Stimulated activated naive CD4-positive, alpha-beta T cell treated with Interleukin-2 at 50 U/mL for 16 hours (primary cell): ENCODE results near the gene ATP2A2.
"Not testable (repeated sequence)": the region's sequence is repeated elsewhere in the genome, so short reads cannot be mapped to it uniquely, and the experiment has no call there.

Experiments
- DNase-seq: peaks from one replicate; lab custom pipeline; 2025; lab: John Stamatoyannopoulos, UW

The ATP2A2 gene

DNA sequence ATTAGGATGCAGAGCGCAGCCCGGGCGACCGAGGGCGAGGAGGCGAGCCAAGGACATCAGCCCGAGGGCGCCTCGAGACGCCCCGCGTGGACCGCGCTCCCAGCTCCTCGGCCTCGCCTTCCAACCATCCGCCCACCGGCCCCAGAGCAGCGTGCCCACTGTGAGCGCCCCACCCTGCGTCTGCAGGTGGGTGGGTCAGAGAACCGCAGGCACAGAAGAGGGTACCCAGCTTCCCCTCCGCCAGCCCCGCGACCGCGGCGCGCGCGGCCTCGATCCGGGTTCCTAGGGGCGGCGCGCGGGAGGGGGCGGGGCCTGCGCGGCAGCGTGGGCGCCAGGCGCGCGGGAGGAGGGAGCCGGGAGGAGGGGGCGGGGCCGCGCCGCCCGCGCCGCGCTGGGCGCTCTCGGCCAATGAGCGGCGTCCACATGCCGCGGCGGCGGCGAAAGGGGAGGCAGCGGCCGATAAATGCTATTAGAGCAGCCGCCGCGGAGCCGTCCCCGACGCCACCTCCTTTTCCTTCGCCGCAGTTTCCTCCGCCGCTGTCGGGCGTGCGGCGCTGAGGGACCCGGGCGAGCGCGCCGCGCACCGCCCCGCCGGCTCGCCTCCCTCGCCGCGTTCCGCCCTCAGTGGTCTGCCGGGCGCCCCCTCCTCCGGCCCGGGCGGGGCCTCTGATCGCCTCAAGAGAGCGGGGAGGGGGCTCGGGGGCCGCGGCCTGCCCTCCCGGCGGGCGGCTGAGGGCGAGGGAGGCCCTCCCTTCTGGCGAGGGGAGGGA, at the start of gene ATP2A2:
TSS of gene ATP2A2 (plus strand) at position 469 of the 770 bp plus-strand sequence. CDS start 543 bp downstream, outside the sequence.
- peak; percentile 87 for DNase-seq

DNA sequence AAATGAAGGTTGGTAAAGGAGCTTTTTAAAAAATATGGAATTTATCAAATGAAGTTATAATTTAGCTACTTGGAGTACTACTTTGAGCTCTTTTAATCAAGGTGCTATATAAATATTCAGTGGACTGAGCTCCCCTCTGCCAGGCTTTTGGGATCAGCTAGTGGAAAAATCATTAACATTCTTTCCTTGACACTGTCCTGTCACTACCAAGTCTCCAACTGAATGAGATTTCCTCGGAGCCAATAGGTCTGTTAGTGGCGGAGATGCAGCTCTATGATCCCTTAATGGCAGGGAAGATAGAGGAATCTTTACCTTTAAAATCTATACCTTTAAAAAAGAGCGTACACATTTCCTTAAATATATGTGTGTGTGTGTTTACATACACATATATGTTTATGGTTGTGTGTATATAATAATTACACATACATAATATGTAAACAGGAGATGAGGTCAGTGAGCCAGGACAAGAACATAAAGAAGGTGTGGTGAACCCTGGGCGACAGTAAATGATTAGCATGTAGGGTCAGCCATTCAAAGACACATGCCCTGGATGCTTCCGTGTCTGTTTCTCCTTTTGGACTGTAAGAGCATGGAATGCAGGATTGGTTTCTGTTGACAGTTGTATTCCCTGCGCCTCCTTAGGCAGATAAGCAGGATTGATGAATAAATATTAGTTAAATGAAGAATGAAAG, 47.7 kb upstream of the ATP2A2 start:
- DNase-seq, result no peak

DNA sequence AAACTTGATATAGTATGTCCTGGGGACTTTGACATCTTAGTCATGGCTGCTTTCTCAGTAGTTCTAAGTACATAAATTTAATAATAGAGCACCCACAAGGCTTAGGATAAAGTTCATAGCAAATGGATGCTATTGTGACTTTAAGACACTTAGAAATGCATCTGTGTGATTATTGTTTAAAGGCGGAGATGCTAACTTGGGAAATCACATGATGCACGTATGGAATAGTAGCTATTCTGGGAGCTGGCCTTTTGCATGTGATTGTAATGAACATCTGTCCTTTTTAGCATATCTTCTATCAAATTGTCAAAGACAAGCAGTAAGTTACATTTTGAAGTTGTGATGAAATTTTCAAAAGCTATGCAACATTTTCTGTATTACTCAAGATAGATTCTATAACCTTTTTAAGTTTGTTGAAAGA, 46.7 kb upstream of the ATP2A2 start:
- DNase-seq, result no peak

DNA sequence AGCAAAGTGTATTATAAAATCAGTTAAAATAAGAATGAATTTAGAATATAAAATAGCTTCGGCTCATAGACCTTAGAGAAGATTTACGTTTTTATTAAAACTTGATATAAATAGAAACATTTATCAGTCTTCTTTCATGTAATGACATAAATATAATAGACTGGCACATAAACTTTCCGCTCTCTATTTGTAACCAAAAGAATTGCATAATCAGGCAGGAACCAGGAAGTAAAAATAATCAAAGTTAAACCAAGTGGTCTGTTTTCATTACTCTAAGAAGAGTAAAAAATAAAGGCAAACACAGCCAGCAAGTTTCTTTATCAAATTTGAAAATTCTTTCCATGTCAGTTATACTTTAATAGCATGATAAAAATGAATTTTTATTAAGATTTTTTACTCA, 46.3 kb upstream of the ATP2A2 start:
- DNase-seq, result no peak

DNA sequence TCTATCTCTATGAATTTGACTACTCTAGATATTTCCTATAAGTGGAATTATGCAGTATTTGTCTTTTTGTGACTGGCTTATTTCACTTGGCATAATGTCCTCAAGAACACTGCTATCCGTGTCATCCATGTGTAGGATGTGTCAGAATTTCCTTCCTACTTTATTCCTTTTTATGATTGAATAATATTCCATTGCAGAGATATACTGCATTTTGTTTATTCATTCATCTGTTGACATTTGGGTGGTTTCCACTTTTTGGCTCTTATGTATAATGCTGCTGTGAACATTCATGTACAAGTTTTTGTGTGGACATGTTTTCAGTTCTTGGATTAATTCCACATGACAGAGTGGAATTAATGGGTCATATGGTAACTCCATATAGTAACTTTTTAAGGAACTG, 45.7 kb upstream of the ATP2A2 start:
- no peak for DNase-seq

DNA sequence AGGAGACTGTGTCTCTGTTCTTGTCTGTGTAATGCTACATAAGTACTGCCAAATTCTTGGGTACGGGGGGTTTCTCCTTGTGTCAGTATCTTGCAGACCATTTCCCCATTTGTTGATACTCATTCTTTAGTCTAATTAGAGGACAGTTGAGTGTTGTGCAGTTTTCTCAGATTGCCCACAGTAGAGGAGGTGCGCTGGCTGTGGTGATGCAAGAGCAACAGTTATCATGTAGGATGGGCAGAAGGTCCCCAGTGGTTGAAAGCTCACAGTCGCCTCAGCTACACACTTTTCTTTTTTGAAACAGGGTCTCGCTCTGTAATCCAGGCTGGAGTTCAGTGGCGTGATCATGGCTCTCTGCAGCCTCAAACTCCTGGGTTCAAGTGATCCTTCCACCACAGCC, 37.8 kb upstream of the ATP2A2 start:
- no peak for DNase-seq

DNA sequence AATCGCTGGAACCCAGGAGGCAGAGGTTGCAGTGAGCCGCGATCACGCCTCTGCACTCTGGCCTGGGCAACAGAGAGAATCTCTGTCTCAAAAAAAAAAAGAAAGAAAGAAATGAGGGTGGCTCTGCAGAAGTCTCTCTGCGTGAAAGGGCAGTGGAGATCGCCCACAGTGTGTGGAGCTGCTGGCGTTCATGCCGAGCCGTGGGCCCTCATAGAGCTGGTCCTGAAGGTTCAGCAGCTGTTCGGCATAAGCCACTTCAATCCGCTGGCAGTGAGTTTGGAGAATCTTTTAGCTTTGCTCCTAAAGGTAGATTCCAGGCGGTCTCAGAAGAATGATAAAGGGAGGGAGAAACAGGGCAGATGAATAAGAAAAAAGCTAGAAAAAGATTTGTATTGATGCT, 36.7 kb upstream of the ATP2A2 start:
- no peak for DNase-seq

DNA sequence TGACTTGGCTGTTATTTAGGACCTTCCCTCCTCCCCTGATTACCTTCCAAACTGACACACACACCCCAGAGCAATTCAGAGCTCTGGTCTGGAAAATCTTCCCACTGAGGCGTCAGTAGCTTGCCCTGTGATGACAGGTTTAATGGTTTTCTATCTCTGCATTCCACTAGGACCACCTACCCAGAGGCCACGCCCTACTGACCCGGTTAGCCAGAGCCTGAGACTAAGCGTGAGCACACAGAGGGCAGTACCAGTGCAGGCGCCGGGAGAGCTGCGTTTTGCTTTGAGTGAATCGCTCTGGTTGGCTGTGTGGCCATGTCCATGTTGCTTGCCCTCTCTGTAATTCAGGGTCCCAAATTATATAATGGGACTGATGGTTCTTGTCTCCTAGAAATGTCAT, 36.2 kb upstream of the ATP2A2 start:
- DNase-seq, result no peak

DNA sequence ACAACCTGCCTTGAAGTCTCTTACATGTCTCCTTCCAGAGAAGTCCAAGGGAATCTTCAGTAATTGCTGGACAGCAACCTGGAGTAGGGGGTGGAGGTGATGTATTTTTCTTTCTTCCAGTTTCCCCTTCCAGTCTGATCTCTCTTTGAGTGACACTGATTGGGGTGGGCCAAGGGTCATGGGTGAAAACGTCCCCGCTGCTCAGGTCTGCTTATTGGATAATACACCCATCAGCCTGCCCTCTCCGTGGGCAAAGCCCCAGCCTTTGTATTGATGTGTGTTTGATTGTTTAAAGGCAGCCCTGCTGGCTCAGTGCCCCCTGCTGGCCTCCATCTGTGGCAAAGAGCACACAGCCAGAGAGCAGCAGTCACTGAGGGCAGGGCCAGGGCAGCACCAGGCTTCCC, 35.7 kb upstream of the ATP2A2 start:
- peak; percentile 39 for DNase-seq

DNA sequence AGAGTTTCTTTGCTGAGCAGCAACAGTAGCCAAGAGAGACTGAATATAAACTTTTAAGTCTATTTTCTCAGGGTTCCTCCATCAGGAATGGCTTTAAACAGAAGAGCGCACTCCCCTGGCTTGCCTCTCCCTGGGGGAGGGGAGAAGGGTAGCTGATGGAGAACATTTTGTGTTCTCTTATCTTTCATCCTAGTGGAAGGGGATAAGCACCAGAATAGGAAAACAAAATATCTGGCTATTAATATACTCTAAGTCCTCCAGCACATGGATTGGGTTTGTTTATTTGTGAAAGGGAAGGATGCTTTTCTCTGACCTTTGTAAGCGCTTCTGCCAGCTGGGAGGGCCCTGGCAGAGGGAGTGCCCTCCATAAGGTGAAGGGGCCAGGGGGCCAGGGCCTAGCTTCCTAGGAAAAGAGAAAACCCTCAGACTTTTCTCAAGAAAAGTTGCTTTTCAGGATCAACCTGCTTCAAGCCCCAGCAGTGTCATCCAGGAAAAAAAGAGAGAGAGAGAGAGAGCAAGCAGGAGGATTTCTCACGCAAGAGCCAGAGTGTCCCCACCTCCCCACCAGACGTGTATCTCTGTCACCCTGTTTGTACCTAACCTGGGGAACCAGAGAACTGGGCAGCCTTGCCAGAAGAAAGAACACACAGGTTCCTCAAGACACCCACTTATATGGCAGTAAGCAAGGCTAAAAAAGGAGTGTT, 34.3 kb upstream of the ATP2A2 start:
- no peak for DNase-seq

DNA sequence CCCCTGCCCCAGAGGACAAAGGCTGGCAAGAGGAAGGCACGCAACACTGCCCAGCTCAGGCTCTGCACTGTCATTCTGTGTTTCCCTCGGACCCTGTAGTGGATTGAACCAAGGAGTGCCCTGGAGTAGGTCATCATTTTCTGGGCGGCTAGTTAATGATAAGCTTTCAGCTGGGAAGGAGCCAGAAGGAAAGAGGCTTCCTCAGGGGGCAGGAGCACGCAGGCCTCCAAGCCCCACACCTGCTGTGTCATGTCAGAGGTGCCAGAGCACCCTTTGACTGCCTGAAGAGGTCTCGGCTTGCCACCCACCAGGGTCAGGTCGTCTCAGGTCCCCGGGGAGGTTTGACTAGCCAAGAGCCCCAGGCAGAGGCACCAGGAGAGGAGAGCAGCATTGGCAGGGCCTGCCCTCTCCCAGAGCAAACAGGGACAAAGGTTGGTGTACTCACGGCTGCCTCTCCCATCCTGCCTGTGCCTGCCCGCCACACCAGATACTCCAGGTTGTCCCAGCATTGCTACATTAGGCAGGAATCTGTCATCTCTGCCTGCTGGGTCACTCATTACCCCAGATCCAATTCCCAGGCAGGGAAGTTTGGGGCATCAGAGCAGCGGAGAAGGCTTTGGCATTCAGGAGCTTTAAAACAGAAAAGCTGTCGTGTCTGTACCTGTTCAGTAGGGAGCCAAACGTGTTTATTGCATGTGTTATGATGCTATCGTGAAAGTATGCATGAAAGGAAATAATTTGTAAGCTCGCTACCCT, 33.5 kb upstream of the ATP2A2 start:
- DNase-seq, result no peak

DNA sequence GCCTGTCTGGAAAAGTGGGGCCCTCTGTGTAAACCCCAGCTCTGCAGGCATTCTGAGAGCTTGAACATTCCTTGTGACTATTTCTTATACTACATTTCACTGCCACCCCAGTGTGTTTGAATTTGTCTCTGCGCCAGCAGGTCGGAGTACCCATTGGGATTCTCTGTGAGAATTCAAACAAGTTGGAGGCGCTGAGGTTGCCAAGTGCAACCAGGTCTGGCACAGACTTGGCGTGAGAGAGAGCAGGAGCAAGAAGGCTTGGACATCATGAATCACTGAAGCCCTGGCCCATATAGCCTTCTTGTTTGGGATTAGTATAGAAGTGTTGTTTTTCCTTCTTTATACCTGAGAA, 33.0 kb upstream of the ATP2A2 start:
- DNase-seq, result no peak

DNA sequence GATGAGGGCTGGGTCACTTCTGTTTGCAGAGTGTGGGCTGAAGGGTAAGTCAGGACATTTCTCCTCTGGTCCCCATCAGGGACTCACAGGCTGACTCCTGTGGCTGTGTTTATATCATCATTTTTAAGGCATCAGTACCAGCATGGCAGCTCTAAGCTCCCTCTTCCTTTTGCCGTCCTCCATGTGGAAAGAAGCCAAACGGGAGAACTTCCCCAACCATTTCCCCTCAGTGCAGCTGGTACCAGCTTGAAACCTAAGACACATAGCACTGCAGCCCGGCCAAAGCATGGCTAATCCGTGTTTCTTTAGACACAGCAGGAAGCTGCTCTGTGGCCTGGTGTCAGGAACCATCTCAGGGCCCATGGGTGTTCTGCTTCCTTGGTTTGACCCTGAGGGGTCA, 31.9 kb upstream of the ATP2A2 start:
- no peak for DNase-seq

DNA sequence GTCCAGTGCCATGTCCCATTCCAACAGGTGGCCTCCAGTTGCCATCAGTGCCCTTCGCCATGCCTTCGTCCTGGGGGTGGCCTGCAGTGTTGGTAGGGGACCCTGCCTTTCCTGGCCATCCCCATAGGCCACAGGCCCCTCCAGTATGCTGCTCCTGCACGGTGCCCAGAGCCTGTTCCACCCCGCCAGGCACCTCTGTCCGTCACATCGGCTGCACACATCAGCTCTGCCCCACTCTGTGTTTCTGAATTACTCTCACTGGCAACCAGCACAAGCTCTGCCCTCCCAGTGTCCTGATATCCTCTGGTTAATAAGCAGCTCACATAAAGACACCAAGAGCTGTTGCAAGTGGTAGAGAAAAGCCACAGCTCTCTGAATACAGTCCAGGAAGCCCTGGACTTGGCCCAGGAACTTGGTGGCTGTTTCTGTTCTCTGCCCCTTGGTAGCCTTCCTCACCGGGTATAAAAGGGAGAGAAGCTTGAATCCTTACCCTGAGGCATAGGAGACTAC, 31.3 kb upstream of the ATP2A2 start:
- no peak for DNase-seq

DNA sequence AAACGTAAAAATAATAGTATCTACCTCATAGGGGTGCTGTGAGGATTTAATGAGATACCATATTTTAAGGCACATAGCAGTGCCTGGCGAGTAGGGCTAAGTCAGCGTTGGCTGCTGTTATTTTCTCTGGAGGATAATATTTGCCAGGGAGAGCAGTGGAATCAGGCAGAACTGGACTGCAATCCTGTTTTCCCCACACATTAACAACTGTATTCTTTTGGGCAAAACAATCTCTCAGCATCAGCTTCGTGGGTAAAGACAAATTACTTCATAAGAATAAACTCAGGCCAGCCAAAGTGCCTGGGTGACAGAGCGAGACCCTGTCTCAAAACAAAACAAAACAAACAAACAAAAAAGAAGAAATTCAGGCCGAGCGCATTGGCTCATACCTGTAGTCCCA, 29.7 kb upstream of the ATP2A2 start:
- no peak for DNase-seq

DNA sequence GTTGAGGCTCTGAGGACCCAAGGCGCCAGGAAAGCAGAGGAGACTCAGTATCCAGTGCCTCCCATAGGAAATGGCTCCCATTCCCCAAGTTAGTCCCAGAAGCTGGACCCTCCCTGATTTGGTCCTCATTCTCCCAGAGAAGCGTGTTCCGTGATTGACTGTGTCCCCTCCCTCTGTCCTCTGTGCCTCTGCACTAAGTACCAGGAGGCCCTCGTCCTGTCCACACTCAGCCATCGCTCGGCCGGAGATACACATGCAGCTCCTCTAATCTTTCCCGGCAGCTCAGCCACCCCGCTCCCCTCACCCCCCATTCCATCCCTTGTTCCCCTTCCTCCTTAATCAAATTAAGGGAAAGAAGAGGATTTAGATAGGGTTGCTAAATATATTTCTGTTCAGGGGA, 28.3 kb upstream of the ATP2A2 start:
- DNase-seq, result no peak

DNA sequence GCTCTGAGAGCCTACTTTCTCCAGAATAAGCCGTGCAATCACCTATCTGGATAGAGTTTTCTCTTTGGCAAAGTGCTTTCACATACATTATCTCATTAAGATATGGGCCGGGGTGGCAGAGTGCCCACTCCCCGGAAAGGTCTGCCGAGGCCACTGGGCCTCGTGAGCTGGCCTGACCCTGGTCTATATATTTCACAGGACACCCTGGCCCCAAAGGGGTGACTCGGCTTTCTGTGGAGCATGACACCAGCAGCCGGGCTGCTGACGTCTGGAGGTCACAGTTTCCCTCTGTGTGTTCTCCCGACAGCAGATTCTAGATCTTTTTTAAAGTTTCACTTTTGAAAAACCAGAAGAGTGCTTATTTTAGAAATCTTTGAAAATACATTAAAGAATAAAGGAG, 27.9 kb upstream of the ATP2A2 start:
- DNase-seq, result no peak

DNA sequence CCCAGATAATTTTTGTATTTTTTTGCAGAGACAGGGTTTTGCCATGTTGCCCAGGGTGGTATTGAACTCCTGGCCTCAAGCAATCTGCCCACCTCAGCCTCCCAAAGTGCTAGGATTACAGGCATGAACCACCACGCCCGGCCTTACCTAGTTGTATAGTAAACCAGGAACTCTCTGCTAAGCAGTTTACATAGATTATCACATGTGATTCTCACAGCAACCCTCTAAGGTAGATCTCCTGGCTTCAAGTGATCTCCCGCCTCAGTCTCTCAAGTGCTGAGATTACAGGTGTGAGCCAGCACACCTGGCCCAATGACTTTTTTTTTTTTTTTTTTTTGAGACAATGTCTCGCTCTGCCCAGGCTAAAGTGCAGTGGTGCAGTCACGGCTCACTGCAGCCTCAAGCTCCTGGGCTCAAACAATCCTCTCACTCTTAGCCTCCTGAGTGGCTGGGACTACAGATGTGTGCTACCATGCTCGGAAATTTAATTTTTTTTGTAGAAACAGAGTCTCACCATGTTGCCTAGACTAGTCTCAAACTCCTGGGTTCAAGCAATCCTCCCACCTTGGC, 26.0 kb upstream of the ATP2A2 start:
- no peak for DNase-seq

DNA sequence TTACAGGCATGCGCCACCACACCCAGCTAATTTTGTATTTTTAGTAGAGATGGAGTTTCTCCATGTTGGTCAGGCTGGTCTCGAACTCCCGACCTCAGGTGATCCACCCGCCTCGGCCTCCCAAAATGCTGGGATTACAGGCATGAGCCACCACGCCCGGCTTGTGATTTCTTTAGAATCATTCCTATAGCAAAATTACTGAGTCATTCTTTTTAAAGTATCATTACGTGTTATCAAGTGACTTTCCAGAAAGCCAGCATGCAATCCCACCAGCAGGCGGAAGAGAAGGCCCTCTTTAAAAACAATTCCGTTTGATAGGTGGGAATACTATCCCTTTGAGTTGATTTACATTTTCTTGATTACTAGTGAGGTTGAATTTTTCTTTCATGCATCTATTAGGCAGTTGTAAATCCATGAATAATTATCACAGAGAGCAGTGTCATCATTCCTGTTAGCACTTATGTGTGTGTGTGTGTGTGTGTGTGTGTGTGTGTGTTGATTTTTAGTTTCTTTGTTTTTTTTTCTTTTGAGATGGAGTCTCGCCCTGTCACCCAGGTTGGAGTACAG, 25.1 kb upstream of the ATP2A2 start:
- DNase-seq, result not testable (repeated sequence)

DNA sequence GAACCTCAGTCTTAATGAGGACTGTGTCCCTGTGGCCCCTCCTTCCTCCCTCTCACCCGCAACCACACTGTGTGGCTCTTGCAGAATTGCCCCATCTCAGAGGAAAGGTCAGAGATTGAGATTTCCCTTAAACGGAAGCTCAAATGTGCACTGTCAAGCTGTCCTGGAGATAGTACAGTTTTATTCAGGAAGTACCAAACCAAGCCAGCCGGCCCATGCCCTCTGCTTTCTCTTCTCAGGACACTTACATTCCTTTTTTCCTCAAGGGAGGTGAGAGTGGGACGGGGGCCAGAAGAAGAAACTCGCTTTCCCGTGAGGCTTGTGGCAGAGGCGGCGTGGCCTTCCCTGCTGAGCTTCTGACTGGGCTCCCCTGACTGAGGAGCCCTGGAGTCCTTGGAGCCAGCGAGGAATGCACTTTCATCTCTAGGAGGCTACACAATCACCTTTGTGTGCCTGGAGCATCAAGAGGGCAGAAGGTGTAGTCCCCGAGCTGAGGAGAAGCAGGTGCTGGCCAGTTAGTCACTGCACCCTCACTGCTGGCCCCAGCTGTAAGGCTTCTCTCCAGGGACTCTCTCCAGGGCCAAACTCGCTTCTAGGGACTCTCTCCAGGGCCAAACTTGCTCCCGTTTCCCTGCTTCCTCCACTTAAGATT, 24.1 kb upstream of the ATP2A2 start:
- DNase-seq, result no peak

DNA sequence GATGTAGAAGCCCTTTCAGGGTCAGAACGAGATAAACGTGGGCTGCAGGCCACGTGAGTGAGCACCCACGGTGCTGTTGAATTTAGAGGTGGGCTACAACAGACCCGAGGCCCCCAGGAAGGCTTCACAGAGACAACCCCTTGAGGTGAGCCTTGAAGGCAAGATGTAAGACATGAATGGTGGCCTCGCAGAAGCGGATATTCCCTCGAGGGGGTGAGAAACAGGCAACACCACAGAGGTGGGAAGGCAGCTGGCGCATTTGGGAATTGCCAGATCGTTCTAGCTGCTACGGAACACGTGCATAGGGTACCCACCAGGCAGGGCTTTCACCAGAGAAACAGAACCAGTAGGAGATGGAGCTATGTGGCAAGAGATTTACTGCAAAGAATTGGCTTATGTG, 22.6 kb upstream of the ATP2A2 start:
- no peak for DNase-seq
